GM19397 (cell line): ENCODE results near the gene NR2C2.

Source experiments
- ATAC-seq: cut with Tn5 transposase; IDR thresholded peaks from one replicate; pipeline ENCODE4 v1.9.1; 2021; ENCODE audit warnings: mild to moderate bottlenecking, moderate library complexity; ENCODE audit not compliant: unreplicated experiment

The NR2C2 gene

DNA sequence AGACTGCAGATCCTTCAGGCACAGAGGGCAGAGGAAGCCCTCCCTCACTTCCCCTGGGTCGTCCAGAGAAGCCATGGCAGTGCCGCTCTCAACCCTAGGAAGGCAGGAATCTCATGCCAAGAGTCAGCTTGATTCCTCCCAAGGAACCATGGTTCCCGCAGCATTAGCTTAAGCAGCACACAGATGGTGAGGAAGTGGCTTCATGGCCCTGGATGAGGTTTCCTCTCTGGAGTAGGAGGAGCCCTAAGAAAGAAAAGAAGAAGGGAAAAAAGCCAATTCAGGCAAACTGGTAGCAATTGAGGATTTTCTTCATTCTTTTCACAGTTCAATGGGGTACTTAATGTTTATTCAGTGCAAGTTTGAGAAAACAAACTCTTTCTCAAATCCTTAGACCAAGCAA is 148.7 kb downstream of the NR2C2 start:
- ATAC-seq: no peak

DNA sequence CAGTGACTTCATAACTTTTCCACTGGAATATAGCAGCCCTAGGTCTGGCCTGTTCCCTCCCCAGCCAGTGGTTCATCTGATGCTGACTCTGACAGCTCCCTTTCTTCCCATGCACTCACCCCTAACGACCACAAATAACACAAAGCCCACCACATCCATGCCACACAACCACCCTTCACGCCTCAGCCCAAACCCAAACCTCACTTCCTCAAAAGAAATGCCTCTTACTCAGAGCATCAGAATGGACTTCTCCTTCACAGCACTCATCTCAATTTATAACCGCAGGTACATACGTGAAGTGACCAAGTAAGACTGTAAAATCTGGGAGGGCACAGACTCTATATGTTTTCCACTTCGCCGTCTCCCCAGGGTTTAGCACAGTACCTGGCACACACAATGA is 150.5 kb downstream of the NR2C2 start:
- no peak for ATAC-seq
